ENCODE results near the gene TMC4.

- TF ChIP-seq CTCF (conservative IDR thresholded peaks at IDR 0.05) (no peak), EZH2 (IDR thresholded peaks at IDR 0.05; ENCODE audit: low read depth) (no peak)
Measured at GRCh38 chr19:54156490-54156889, 16.5 kb downstream of the TMC4 start.

Data from PC-9 (cell line).